ENCODE data around the gene FGD6. TPM values are rescaled to one million over a fixed set of nuclear protein-coding genes. Genes with fewer than 3 reads are reported as not detected.

Gene FGD6
- polyA plus RNA-seq, 1 donor: 4.1 TPM

DNA sequence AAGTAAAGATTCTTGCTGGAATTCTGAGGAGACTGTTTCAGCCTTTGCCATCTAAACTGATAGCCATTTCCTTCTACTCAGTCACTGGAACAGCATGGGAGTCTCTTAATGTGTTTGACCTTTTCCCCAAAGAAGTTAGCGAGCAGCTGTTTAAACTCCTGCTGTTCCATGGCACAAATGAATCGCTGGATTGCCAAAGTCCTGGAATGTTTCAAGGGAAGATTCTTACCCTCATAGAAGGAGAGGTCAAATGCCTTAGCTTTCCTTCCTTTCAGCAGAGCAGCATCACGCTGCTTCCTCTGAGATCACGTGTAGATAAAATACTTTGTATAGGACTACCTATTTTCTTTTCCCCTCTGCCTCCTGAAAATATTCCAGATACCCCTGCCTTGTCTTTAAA, 133.3 kb downstream of the FGD6 start:
- DNase-seq (ENCODE audit: low read depth): no peak

GRCh38 chr12:95083471-95083870, 133.8 kb downstream of the FGD6 start:
- DNase-seq (ENCODE audit: low read depth): no peak

- no peak for DNase-seq (ENCODE audit: low read depth)
These were observed 139.9 kb downstream of the FGD6 start for GRCh38 chr12:95077341-95077740.

DNA sequence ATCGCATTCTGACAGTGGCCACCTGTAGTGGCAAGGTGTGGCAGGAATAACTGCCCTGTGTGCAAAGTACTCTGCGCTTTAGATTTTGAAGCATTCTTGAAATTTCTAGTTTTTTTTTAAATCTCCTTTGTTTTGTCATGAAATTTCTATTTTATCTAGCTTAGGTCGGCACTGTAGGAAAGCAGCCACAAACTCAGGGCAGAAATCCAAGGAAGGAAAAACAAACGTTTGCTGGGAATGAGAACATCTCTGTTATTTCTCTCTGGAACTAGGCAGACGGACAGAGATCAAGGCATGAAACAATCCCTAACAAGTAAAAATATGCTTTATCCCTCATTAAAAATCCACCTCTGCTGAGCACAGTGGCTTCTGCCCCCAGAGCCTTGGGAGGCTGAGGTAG, 142.5 kb downstream of the FGD6 start:
- no peak for DNase-seq (ENCODE audit: low read depth)

- DNase-seq (ENCODE audit: low read depth): no peak
These were observed 143.4 kb downstream of the FGD6 start for GRCh38 chr12:95073698-95074520.

DNA sequence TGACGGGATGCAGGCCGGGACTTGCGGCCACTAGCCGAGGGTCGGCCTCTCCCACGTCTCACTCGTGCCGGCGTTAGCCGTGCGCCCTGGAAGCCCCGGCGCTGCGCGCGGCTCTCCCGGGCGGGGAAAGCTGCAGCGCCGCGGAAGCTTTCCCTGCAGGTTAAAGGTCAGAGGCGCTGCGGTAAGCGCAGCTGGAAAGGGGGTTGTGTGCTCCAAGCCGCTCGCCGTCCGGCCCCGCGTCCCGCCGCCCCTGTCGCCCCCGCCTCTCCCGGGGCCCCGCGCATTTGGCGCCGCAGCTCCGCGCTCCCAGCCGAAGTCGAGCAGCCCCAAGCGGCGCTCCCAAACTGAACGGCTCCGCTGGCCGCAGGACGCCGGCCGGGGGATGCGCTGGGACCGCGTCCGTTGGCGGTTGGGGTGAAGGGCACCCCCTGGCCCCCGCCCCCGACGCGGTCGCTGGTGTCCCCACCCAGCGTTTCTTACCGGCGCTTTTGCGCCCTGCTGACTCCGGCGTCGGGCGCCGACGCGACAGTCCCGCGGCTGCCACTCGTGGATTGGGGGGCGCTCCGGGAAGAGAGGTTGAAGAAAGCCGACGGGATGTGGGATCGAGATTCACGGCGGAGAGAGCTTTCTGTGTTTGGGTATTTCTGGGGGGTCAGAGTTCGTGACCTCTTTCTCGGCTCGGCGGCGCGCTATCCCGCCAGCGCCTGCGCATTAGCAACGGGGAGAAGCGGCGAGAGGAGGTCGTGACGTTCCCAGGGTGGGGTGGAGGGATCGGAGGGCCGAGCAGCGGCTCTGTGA, 144.2 kb downstream of the FGD6 start, which contains the start of gene NR2C1:
NR2C1 (minus strand) TSS at position 719 of the 798 bp plus-strand sequence. CDS start 6,234 bp downstream, outside the sequence.
- DNase-seq (ENCODE audit: low read depth): peak; percentile 78

- no peak for DNase-seq (ENCODE audit: low read depth)
These were observed 146.9 kb downstream of the FGD6 start for GRCh38 chr12:95070378-95070777.

DNA sequence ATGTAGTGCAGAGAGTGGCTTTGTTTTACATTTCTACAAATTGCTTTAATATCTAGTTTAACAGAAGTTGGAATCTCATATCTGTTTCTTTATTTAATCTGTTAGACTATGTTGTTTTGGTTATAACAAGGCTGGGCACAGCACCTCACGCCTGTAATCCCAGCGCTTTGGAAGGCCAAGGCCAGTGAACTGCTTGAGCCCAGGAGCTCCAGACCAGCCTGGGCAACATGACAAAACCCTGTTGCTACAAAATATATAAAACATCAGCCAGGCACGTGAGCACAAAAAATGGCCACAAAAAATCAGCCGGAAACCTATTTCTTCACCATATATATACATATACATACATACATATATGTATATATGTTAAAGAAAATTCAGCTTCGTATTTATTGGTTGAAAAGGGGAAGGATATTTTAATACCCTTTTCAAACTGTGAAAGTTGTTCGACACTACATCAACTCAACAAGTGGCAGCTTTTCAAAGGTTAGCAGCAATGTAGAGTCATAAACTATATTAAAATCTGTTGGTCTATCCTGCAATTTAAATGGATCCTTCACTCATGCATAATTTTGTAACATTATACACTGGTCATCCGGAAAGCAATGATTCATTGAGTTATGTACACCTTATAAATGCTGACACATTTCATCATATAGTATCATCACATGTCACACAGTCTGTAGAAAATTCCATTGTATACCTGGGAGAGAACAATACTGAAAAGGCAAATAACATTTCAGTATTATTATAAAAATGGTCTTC, 151.0 kb downstream of the FGD6 start:
- DNase-seq (ENCODE audit: low read depth): no peak

GRCh38 chr12:95060951-95061350, 156.3 kb downstream of the FGD6 start:
- DNase-seq (ENCODE audit: low read depth): no peak

GRCh38 chr12:95059984-95060383, 157.3 kb downstream of the FGD6 start:
- DNase-seq (ENCODE audit: low read depth): no peak

DNA sequence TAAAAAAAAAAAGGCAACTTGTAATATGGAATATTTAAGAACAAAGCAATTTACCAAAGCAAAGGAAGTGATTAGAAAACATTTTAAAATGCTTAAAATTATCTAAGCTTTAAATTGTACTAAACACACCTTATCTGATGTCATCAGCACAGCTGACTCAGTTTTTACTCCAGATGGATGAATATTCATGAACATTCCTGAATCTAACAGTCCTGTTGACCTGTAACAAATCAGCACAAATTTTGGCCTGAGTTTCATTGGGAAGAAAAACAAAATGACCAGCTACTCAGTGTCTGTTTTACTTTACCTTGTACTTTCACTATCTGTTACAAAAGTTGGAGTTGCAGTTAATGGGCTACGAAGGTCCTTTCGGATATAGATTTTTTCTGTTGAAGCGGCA, 159.8 kb downstream of the FGD6 start:
- no peak for DNase-seq (ENCODE audit: low read depth)

DNA sequence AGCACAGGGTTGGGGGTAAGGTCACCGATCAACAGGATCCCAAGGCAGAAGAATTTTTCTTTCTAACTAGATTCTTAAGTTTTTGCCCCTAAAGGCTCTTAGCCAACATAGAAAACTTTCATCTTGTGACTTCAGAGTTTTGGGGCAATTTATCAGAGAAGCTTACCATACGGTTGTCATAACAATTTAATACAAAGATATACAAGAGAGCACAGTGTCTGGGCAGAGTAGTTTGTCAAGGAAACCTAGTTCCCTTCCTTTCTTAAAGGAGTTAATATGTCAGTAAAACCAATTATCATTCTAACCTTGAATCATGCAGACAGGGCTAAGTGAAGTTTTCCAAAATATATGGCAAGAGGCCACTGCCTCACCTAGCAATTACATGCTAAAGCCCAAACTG, 162.2 kb downstream of the FGD6 start:
- DNase-seq (ENCODE audit: low read depth): no peak

- no peak for DNase-seq (ENCODE audit: low read depth)
These were observed 163.1 kb downstream of the FGD6 start for GRCh38 chr12:95054206-95054605.

- DNase-seq (ENCODE audit: low read depth): no peak
These were observed 166.0 kb downstream of the FGD6 start for GRCh38 chr12:95051241-95051640.

GRCh38 chr12:95037906-95038305, 179.4 kb downstream of the FGD6 start:
- DNase-seq (ENCODE audit: low read depth): no peak

DNA sequence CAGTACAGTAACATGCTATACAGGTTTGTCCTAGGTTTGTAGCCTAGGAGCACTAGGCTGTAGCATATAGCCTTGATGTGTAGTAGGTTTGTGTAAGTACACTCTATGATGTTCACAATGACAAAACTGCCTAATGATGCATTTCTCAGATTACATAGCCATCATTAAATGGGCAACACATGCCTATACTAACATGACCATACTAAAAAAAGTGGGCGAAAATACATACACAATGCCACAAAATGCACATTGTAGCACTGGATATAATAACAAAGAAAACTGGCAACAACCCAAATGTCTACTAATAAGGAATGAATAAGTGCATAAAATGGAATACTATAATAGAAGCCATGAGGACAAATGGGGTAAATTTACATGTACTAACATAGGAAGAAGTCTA, 182.5 kb downstream of the FGD6 start:
- DNase-seq (ENCODE audit: low read depth): no peak

Other genes with a start within 250 kb of the FGD6 start
- gene NDUFA12, start 213.8 kb downstream of the FGD6 start, polyA plus RNA-seq (ENCODE audit: insufficient read length): 88.4 TPM
- gene NR2C1, start 143.8 kb downstream of the FGD6 start, polyA plus RNA-seq (ENCODE audit: insufficient read length): 42.8 TPM
- gene VEZT, start 340 bp upstream of the FGD6 start, polyA plus RNA-seq (ENCODE audit: insufficient read length): 81.4 TPM